Measurements from ENCODE around the gene CACNA1C.

GRCh38 chr12:2586156-2587038 is 533.6 kb downstream of the CACNA1C start:
- TF ChIP-seq CTCF (IDR thresholded peaks at IDR 0.05) (no peak), POLR2A (IDR thresholded peaks at IDR 0.05) (no peak), POLR2AphosphoS5 (IDR thresholded peaks at IDR 0.05) (no peak)
